H1 (cell line): ENCODE results near the gene DOCK1. TPM values are rescaled to one million over a fixed set of nuclear protein-coding genes. Genes with fewer than 3 reads are reported as not detected.

Experiments used
- JUND ChIP-seq: IDR thresholded peaks from 2 replicates; pipeline ENCODE4 v1.6.1; 2011; ENCODE audit warnings: mild to moderate bottlenecking, improper control_type of control experiment, low read length
- POLR2AphosphoS5 ChIP-seq: IDR thresholded peaks from 2 replicates; pipeline ENCODE4 v1.6.1; 2011; ENCODE audit warnings: low read depth, low read length
- polyA plus RNA-seq, 7 experiments: library from polyadenylated mRNA; depleted of rRNA in 3 of 7; stranded (reverse) in 5 of 7; unstranded in 2 of 7; fragments of >200 nt in 5 of 7; fragments of 200-250 nt in 2 of 7; gene quantifications; 1 replicate in 5 of 7; 2 replicates in 1 of 7; 4 replicates in 1 of 7; pipeline versions ENCODE4 v1.2.1 to v1.2.3, GENCODE V29; 2011 to 2013; ENCODE audit warnings: missing spikeins in 2 of 7, mixed read lengths in 2 of 7
- total RNA-seq: library from RNA; stranded (reverse); fragmentation: NEBNext Ultra II Directional; extraction: Animal tissue kit (Norgen Biotek cat#: 25700); gene quantifications from 2 replicates; pipeline ENCODE4 v1.2.1, GENCODE V29; 2021

Gene DOCK1
- total and polyA plus RNA-seq, 2 of the 8 experiments (the other 6 are each of a cell fraction or from before 2014, with no cell fraction given) = 11.6 to 53.0 TPM

- TF ChIP-seq POLR2AphosphoS5 (no peak), JUND (no peak)
- TF ChIP-seq, all 59 proteins: peak for 0
Measured at GRCh38 chr10:127034790-127035189, 129.6 kb downstream of the DOCK1 start (continued).
